Esophagus squamous epithelium (tissue), 4 donors: Measurements from ENCODE around the gene CEP85L.

ENCODE experiments used
- POLR2A ChIP-seq, 4 donors: fragments of 450-650 bp; IDR thresholded peaks; one replicate each; pipeline ENCODE4 v1.6.1; 2017; ENCODE audit warnings: antibody characterized with exemption in 4 of 4, mild to moderate bottlenecking in 4 of 4, moderate library complexity in 3 of 4
- TF ChIP-seq, protein P1 (sequence below), 6 experiments: fragments of 450-650 bp in 4 of 6; fragments of 200-600 bp in 2 of 6; sonication (generic) in 2 of 6; IDR thresholded peaks; one replicate each; pipeline ENCODE4 v1.5.1; 2016 to 2019; ENCODE audit warnings: antibody characterized with exemption in 6 of 6, mild to moderate bottlenecking in 4 of 6, moderate library complexity in 4 of 6

DNA sequence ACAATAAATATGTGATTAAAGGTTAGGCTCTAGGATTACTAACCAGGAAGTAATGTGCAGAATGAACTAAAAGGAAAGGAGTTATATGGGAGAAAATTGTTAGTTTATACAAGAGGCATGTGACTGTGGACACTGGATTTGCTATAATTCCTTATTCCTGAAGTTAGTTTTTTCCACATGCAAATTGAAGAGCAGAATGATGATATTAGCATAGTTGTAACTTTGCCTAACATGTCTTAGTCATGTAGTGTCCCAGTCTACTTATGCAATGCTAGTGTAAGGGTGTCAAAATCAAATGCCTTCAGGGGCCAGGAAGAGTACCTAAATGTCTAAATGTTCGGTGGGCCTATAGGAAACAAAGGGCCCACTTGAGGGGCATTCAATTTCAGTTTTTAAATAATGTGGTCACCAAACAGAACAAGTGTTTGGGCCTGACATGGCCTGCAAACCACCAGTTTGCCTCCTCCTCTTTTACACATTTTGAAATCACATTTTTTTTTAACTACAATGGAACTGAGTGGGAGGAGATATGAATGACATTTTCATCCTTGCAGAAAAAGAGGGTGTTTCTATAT is 28.0 kb upstream of the CEP85L start:
- TF ChIP-seq, protein P1, sequence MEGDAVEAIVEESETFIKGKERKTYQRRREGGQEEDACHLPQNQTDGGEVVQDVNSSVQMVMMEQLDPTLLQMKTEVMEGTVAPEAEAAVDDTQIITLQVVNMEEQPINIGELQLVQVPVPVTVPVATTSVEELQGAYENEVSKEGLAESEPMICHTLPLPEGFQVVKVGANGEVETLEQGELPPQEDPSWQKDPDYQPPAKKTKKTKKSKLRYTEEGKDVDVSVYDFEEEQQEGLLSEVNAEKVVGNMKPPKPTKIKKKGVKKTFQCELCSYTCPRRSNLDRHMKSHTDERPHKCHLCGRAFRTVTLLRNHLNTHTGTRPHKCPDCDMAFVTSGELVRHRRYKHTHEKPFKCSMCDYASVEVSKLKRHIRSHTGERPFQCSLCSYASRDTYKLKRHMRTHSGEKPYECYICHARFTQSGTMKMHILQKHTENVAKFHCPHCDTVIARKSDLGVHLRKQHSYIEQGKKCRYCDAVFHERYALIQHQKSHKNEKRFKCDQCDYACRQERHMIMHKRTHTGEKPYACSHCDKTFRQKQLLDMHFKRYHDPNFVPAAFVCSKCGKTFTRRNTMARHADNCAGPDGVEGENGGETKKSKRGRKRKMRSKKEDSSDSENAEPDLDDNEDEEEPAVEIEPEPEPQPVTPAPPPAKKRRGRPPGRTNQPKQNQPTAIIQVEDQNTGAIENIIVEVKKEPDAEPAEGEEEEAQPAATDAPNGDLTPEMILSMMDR (IDR thresholded peaks at IDR 0.05), result no peak
- TF ChIP-seq POLR2A (IDR thresholded peaks at IDR 0.05), result no peak
